ENCODE measurements around the gene ACTR6.
A peak's percentile ranks its signal among the peaks of the same experiment; 100 is the strongest.

The ACTR6 gene

GRCh38 chr12:100154474-100155247 is 46.0 kb upstream of the ACTR6 start:
- TF ChIP-seq RARB (CRISPR knock-in tag; IDR thresholded peaks at IDR 0.05) (no peak), TCF4 (CRISPR knock-in tag; IDR thresholded peaks at IDR 0.05; ENCODE audit: borderline replicate concordance) (no peak), ZNF8 (CRISPR knock-in tag; IDR thresholded peaks at IDR 0.05) (no peak), CSDC2 (CRISPR knock-in tag; IDR thresholded peaks at IDR 0.05) (no peak), ESRRG (CRISPR knock-in tag; IDR thresholded peaks at IDR 0.05) (no peak), ARNTL (CRISPR knock-in tag; IDR thresholded peaks at IDR 0.05; ENCODE audit: borderline replicate concordance, low read depth) (no peak), ZFP30 (CRISPR knock-in tag; IDR thresholded peaks at IDR 0.05) (no peak), SNAI2 (CRISPR knock-in tag; IDR thresholded peaks at IDR 0.05) (no peak), TOX (CRISPR knock-in tag; IDR thresholded peaks at IDR 0.05; ENCODE audit: borderline replicate concordance) (no peak), PATZ1 (CRISPR knock-in tag; IDR thresholded peaks at IDR 0.05; ENCODE audit: borderline replicate concordance) (no peak)
- TF ChIP-seq, protein P1, sequence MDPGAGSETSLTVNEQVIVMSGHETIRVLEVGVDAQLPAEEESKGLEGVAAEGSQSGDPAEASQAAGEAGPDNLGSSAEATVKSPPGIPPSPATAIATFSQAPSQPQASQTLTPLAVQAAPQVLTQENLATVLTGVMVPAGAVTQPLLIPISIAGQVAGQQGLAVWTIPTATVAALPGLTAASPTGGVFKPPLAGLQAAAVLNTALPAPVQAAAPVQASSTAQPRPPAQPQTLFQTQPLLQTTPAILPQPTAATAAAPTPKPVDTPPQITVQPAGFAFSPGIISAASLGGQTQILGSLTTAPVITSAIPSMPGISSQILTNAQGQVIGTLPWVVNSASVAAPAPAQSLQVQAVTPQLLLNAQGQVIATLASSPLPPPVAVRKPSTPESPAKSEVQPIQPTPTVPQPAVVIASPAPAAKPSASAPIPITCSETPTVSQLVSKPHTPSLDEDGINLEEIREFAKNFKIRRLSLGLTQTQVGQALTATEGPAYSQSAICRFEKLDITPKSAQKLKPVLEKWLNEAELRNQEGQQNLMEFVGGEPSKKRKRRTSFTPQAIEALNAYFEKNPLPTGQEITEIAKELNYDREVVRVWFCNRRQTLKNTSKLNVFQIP (CRISPR knock-in tag; IDR thresholded peaks at IDR 0.05; ENCODE audit: borderline replicate concordance, low read depth) = no peak
- TF ChIP-seq, protein P2, sequence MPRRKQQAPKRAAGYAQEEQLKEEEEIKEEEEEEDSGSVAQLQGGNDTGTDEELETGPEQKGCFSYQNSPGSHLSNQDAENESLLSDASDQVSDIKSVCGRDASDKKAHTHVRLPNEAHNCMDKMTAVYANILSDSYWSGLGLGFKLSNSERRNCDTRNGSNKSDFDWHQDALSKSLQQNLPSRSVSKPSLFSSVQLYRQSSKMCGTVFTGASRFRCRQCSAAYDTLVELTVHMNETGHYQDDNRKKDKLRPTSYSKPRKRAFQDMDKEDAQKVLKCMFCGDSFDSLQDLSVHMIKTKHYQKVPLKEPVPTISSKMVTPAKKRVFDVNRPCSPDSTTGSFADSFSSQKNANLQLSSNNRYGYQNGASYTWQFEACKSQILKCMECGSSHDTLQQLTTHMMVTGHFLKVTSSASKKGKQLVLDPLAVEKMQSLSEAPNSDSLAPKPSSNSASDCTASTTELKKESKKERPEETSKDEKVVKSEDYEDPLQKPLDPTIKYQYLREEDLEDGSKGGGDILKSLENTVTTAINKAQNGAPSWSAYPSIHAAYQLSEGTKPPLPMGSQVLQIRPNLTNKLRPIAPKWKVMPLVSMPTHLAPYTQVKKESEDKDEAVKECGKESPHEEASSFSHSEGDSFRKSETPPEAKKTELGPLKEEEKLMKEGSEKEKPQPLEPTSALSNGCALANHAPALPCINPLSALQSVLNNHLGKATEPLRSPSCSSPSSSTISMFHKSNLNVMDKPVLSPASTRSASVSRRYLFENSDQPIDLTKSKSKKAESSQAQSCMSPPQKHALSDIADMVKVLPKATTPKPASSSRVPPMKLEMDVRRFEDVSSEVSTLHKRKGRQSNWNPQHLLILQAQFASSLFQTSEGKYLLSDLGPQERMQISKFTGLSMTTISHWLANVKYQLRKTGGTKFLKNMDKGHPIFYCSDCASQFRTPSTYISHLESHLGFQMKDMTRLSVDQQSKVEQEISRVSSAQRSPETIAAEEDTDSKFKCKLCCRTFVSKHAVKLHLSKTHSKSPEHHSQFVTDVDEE (CRISPR knock-in tag; IDR thresholded peaks at IDR 0.05) = no peak
- peak; percentile 85 for ATAC-seq

- ATAC-seq = peak; percentile 31; the same call in 1 of the 3 replicates
- TF ChIP-seq RARB (CRISPR knock-in tag; IDR thresholded peaks at IDR 0.05) (no peak), ZC3H10 (CRISPR knock-in tag; IDR thresholded peaks at IDR 0.05) (no peak), ZNF70 (CRISPR knock-in tag; IDR thresholded peaks at IDR 0.05) (no peak), BACH2 (CRISPR knock-in tag; IDR thresholded peaks at IDR 0.05; ENCODE audit: borderline replicate concordance) (no peak), PPARA (CRISPR knock-in tag; IDR thresholded peaks at IDR 0.05; ENCODE audit: borderline replicate concordance) (no peak), ARNTL (CRISPR knock-in tag; IDR thresholded peaks at IDR 0.05; ENCODE audit: borderline replicate concordance, low read depth) (no peak), CREB5 (CRISPR knock-in tag; IDR thresholded peaks at IDR 0.05; ENCODE audit: low read depth) (no peak), OSR1 (CRISPR knock-in tag; IDR thresholded peaks at IDR 0.05) (no peak)
- TF ChIP-seq, protein P1 (CRISPR knock-in tag; IDR thresholded peaks at IDR 0.05; ENCODE audit: borderline replicate concordance, low read depth) = no peak
- TF ChIP-seq, protein P3, sequence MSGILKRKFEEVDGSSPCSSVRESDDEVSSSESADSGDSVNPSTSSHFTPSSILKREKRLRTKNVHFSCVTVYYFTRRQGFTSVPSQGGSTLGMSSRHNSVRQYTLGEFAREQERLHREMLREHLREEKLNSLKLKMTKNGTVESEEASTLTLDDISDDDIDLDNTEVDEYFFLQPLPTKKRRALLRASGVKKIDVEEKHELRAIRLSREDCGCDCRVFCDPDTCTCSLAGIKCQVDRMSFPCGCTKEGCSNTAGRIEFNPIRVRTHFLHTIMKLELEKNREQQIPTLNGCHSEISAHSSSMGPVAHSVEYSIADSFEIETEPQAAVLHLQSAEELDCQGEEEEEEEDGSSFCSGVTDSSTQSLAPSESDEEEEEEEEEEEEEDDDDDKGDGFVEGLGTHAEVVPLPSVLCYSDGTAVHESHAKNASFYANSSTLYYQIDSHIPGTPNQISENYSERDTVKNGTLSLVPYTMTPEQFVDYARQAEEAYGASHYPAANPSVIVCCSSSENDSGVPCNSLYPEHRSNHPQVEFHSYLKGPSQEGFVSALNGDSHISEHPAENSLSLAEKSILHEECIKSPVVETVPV (CRISPR knock-in tag; IDR thresholded peaks at IDR 0.05) = no peak
Measured at GRCh38 chr12:100156731-100157426, 43.7 kb upstream of the ACTR6 start.
